SK-N-SH (cell line): ENCODE measurements around the gene PRELID3B. TPM values are rescaled to one million over a fixed set of nuclear protein-coding genes. Genes with fewer than 3 reads are reported as not detected.

Experiments
- CTCF ChIA-PET: fragments of 300-600, 350-600 bp; formaldehyde crosslinking; extraction: SDS; loops from one replicate; lab custom pipeline; 2021; lab: Yijun Ruan, JAX
- POLR2A ChIA-PET: fragments of 350-600 bp; sonication (Branson Sonifier 250); formaldehyde crosslinking; extraction: SDS; loops from one replicate; lab custom pipeline; 2020; ENCODE audit warnings: antibody characterized with exemption, inconsistent platforms; lab: Yijun Ruan, JAX
- DNase-seq: peaks from one replicate; pipeline ENCODE4 v3.0.0; 2012
- H2AFZ ChIP-seq: fragments of 200-600 bp; sonication (generic); 2 replicates; pipeline ENCODE4 v1.8.1; 2016; ENCODE audit warnings: antibody characterized with exemption, mild to moderate bottlenecking, low read depth
- H3F3A ChIP-seq: fragments of 200-600 bp; sonication (generic); replicated peaks from 2 replicates; pipeline ENCODE3; 2016; ENCODE audit warnings: antibody characterized with exemption, mild to moderate bottlenecking; ENCODE audit not compliant: insufficient read depth
- H3K27ac ChIP-seq, 2 experiments: fragments of 200-500 bp in 1 of 2; fragments of 200-600 bp in 1 of 2; sonication (Bioruptor generic) in 1 of 2; sonication (generic), shearing (Covaris generic) in 1 of 2; 2 replicates each; pipeline versions ENCODE4 v1.5.1 to v1.6.1; 2014 to 2016; ENCODE audit warnings: low read depth in 2 of 2, inconsistent platforms in 1 of 2, low read length in 1 of 2, mild to moderate bottlenecking in 1 of 2, mixed read lengths in 1 of 2
- H3K27me3 ChIP-seq: fragments of 200-600 bp; sonication (generic), shearing (Covaris generic); 2 replicates; pipeline ENCODE4 v1.6.1; 2016; ENCODE audit warnings: mixed run types; ENCODE audit not compliant: insufficient read depth
- H3K36me3 ChIP-seq, 2 experiments: fragments of 200-500 bp in 1 of 2; fragments of 200-600 bp in 1 of 2; sonication (Bioruptor generic) in 1 of 2; sonication (generic) in 1 of 2; replicated peaks in 1 of 2; 2 replicates each; pipeline versions ENCODE3 to v1.5.1; 2014 to 2016; ENCODE audit warnings: low read length in 1 of 2, mild to moderate bottlenecking in 1 of 2; ENCODE audit not compliant: insufficient read depth in 2 of 2, control insufficient read depth in 1 of 2
- H3K4me1 ChIP-seq, 2 experiments: fragments of 200-500 bp in 1 of 2; fragments of 200-600 bp in 1 of 2; sonication (Bioruptor generic) in 1 of 2; sonication (generic), shearing (Covaris generic) in 1 of 2; 2 replicates each; pipeline versions ENCODE4 v1.5.1 to v1.6.1; 2014 to 2016; ENCODE audit warnings: low read depth in 1 of 2, low read length in 1 of 2, mixed run types in 1 of 2; ENCODE audit not compliant: insufficient read depth in 2 of 2, control insufficient read depth in 1 of 2
- H3K4me2 ChIP-seq: fragments of 200-600 bp; sonication (generic), shearing (Covaris generic); 2 replicates; pipeline ENCODE4 v1.6.1; 2017; ENCODE audit warnings: mixed run types
- H3K4me3 ChIP-seq, 2 experiments: fragments of 200-500 bp in 1 of 2; fragments of 200-600 bp in 1 of 2; sonication (Bioruptor generic) in 1 of 2; sonication (generic), shearing (Covaris generic) in 1 of 2; 2 replicates each; pipeline versions ENCODE4 v1.5.1 to v1.8.1; 2014 to 2016; ENCODE audit warnings: low read depth in 2 of 2, inconsistent platforms in 1 of 2, low read length in 1 of 2, mild to moderate bottlenecking in 1 of 2, mixed read lengths in 1 of 2, moderate library complexity in 1 of 2
- H3K79me2 ChIP-seq: fragments of 200-600 bp; sonication (generic); 2 replicates; pipeline ENCODE4 v1.8.1; 2017; ENCODE audit warnings: mild to moderate bottlenecking; ENCODE audit not compliant: insufficient read depth
- H3K9ac ChIP-seq: fragments of 200-600 bp; sonication (generic); 2 replicates; pipeline ENCODE4 v1.6.1; 2017; ENCODE audit warnings: mixed run types
- H3K9me2 ChIP-seq: fragments of 200-600 bp; sonication (generic); 2 replicates; pipeline ENCODE4 v1.6.1; 2017; ENCODE audit warnings: mixed run types
- H3K9me3 ChIP-seq: fragments of 200-600 bp; sonication (generic); 2 replicates; pipeline ENCODE4 v1.6.1; 2017; ENCODE audit warnings: mixed run types, mild to moderate bottlenecking, moderate library complexity
- H4K20me1 ChIP-seq: fragments of 200-600 bp; sonication (generic); 2 replicates; pipeline ENCODE4 v1.6.1; 2017; ENCODE audit warnings: mild to moderate bottlenecking, mixed run types; ENCODE audit not compliant: insufficient read depth
- ELF1 ChIP-seq: IDR thresholded peaks from 2 replicates; pipeline ENCODE4 v1.4.0; 2012
- EZH2phosphoT487 ChIP-seq: fragments of 200-600 bp; sonication (generic); IDR thresholded peaks from 2 replicates; pipeline ENCODE4 v1.6.1; 2017; ENCODE audit warnings: low read depth, mixed run types, mild to moderate bottlenecking, antibody characterized with exemption, moderate library complexity, borderline replicate concordance
- FOXJ3 ChIP-seq: sonication (generic); formaldehyde crosslinking; IDR thresholded peaks from 2 replicates; pipeline ENCODE4 v1.5.1; 2020; ENCODE audit warnings: mild to moderate bottlenecking, missing genetic modification reagents
- FOXM1 ChIP-seq: IDR thresholded peaks from 2 replicates; pipeline ENCODE4 v1.4.0; 2012; ENCODE audit warnings: low read depth, mild to moderate bottlenecking
- GABPA ChIP-seq: IDR thresholded peaks from 2 replicates; pipeline ENCODE4 v1.4.0; 2012; ENCODE audit warnings: low read depth, mild to moderate bottlenecking
- GATA2 ChIP-seq: sonication (generic); formaldehyde crosslinking; IDR thresholded peaks from 2 replicates; pipeline ENCODE4 v1.5.0; 2020; ENCODE audit warnings: mild to moderate bottlenecking, missing genetic modification reagents
- MXI1 ChIP-seq: IDR thresholded peaks from 2 replicates; pipeline ENCODE4 v1.6.1; 2012; ENCODE audit warnings: mild to moderate bottlenecking, low read depth, low read length, improper control_type of control experiment
- NFIC ChIP-seq: IDR thresholded peaks from 2 replicates; pipeline ENCODE4 v1.4.0; 2012; ENCODE audit warnings: borderline replicate concordance
- RAD21 ChIP-seq: IDR thresholded peaks from 2 replicates; pipeline ENCODE4 v1.6.1; 2012; ENCODE audit warnings: mild to moderate bottlenecking, low read length
- RCOR1 ChIP-seq: fragments of 150-350 bp; IDR thresholded peaks from 2 replicates; pipeline ENCODE4 v1.6.1; 2017; ENCODE audit warnings: antibody characterized with exemption, low read length
- RFX5 ChIP-seq: IDR thresholded peaks from 2 replicates; pipeline ENCODE4 v1.6.1; 2012; ENCODE audit warnings: mild to moderate bottlenecking, improper control_type of control experiment, low read length
- RXRA ChIP-seq: IDR thresholded peaks from 2 replicates; pipeline ENCODE4 v1.4.0; 2012; ENCODE audit warnings: low read depth, mild to moderate bottlenecking, borderline replicate concordance
- TCF12 ChIP-seq: IDR thresholded peaks from 2 replicates; pipeline ENCODE4 v1.4.0; 2012
- WGBS: methylation state at CpG from one replicate; pipeline ENCODE4 v1.1.6; 2017; ENCODE audit warnings: low lambda C conversion rate; 5-methylcytosine and 5-hydroxymethylcytosine counted together
- polyA plus RNA-seq, 3 experiments: library from polyadenylated mRNA; depleted of rRNA; stranded (reverse); fragments of >200 nt; gene quantifications; 2 replicates each; pipeline ENCODE4 v1.2.3, GENCODE V29; 2012
- TF ChIP-seq, protein P1 (sequence below): fragments of 150-350 bp; IDR thresholded peaks from 2 replicates; pipeline ENCODE4 v1.6.1; 2016; ENCODE audit warnings: mild to moderate bottlenecking, low read depth, low read length
- TF ChIP-seq, protein P2 (sequence below): IDR thresholded peaks from 2 replicates; pipeline ENCODE4; 2012
- TF ChIP-seq, protein P3 (sequence below): IDR thresholded peaks from 2 replicates; pipeline ENCODE4 v1.4.0; 2012; ENCODE audit warnings: low read depth
- TF ChIP-seq, protein P4 (sequence below): fragments of 150-350 bp; IDR thresholded peaks from 2 replicates; pipeline ENCODE4 v1.6.1; 2017; ENCODE audit warnings: antibody characterized with exemption, low read length, low read depth, borderline replicate concordance

Gene PRELID3B
- polyA plus RNA-seq, 1 of the 3 experiments (the other 2 are of a cell fraction) = 20.9 TPM

DNA sequence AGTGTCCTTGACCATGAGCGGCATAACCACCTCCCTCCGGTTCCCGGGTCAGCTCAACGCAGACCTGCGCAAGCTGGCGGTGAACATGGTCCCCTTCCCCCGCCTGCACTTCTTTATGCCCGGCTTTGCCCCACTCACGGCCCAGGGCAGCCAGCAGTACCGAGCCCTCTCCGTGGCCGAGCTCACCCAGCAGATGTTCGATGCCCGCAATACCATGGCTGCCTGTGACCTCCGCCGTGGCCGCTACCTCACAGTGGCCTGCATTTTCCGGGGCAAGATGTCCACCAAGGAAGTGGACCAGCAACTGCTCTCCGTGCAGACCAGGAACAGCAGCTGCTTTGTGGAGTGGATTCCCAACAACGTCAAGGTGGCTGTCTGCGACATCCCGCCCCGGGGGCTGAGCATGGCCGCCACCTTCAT, 18.5 kb downstream of the PRELID3B start:
- peaks cover 37% of the 10 kb centered on the region for H4K20me1 ChIP-seq
- POLR2A ChIA-PET = no interaction called here

DNA sequence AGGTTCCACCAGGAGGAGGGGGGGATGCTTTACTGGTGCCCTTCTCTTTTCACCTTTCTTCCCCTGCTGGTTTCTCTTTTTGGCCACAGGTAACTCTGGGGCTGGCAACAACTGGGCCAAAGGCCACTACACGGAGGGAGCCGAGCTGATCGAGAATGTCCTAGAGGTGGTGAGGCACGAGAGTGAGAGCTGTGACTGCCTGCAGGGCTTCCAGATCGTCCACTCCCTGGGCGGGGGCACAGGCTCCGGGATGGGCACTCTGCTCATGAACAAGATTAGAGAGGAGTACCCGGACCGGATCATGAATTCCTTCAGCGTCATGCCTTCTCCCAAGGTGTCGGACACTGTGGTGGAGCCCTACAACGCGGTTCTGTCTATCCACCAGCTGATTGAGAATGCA, 19.0 kb downstream of the PRELID3B start:
- ChIA-PET CTCF (no interaction called here), POLR2A (no interaction called here)

More for the DNA sequence above, 18.5 kb downstream of the PRELID3B start:
- H3K4me3 ChIP-seq = no peak overlapping the region
- H3K9ac ChIP-seq = no peak overlapping the region
- CTCF ChIA-PET = interaction anchor here (1.0 kb wide), 1 partner anchor 380 kb away, joined by 4 read pairs; no protein-coding TSS in a partner anchor
- peaks cover 14 to 25% of the 10 kb centered on the region in 2 experiments; a peak in 3 of 4 replicates for H3K4me1 ChIP-seq
- no peaks in the 10 kb centered on the region for H3K27me3 ChIP-seq
- H3K4me2 ChIP-seq = no peak overlapping the region
- no peaks in the 10 kb centered on the region for H3K9me2 ChIP-seq
- H3K27ac ChIP-seq = no peak overlapping the region; a peak in 1 of 4 replicates
- DNase-seq = no peak
- H3F3A ChIP-seq = peaks cover 23% of the 10 kb centered on the region
- WGBS = 95% methylated on average over 18 of the region's 24 CpGs
- peaks cover 58% of the 10 kb centered on the region for H3K79me2 ChIP-seq
- peaks cover 41 to 60% of the 10 kb centered on the region in 2 experiments for H3K36me3 ChIP-seq
- TF ChIP-seq, protein P1, sequence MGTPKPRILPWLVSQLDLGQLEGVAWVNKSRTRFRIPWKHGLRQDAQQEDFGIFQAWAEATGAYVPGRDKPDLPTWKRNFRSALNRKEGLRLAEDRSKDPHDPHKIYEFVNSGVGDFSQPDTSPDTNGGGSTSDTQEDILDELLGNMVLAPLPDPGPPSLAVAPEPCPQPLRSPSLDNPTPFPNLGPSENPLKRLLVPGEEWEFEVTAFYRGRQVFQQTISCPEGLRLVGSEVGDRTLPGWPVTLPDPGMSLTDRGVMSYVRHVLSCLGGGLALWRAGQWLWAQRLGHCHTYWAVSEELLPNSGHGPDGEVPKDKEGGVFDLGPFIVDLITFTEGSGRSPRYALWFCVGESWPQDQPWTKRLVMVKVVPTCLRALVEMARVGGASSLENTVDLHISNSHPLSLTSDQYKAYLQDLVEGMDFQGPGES = no peak
- TF ChIP-seq TCF12 = no peak
- no peak for TF ChIP-seq ELF1
- TF ChIP-seq, protein P2, sequence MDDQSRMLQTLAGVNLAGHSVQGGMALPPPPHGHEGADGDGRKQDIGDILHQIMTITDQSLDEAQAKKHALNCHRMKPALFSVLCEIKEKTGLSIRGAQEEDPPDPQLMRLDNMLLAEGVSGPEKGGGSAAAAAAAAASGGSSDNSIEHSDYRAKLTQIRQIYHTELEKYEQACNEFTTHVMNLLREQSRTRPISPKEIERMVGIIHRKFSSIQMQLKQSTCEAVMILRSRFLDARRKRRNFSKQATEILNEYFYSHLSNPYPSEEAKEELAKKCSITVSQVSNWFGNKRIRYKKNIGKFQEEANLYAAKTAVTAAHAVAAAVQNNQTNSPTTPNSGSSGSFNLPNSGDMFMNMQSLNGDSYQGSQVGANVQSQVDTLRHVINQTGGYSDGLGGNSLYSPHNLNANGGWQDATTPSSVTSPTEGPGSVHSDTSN = no peak
- no peak for TF ChIP-seq FOXM1
- no peak for TF ChIP-seq FOXJ3
- TF ChIP-seq RAD21 = no peak
- TF ChIP-seq GATA2 = no peak
- TF ChIP-seq RCOR1 = no peak
- TF ChIP-seq NFIC = no peak
- TF ChIP-seq RXRA = no peak
- TF ChIP-seq, protein P3, sequence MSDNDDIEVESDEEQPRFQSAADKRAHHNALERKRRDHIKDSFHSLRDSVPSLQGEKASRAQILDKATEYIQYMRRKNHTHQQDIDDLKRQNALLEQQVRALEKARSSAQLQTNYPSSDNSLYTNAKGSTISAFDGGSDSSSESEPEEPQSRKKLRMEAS = no peak
- no peak overlapping the region for H2AFZ ChIP-seq
- H3K9me3 ChIP-seq = no peaks in the 10 kb centered on the region

More for the DNA sequence above, 19.0 kb downstream of the PRELID3B start:
- H3K4me1 ChIP-seq = peaks cover 10 to 21% of the 10 kb centered on the region in 2 experiments; a peak in 3 of 4 replicates
- 98% methylated on average over 12 of the region's 13 CpGs for WGBS
- H3K9me3 ChIP-seq = no peaks in the 10 kb centered on the region
- DNase-seq = no peak
- peaks cover 32% of the 10 kb centered on the region for H4K20me1 ChIP-seq
- no peaks in the 10 kb centered on the region for H3K9me2 ChIP-seq
- H3F3A ChIP-seq = peaks cover 22% of the 10 kb centered on the region
- TF ChIP-seq GABPA (no peak), MXI1 (no peak), RFX5 (no peak), EZH2phosphoT487 (no peak)
- TF ChIP-seq, protein P4, sequence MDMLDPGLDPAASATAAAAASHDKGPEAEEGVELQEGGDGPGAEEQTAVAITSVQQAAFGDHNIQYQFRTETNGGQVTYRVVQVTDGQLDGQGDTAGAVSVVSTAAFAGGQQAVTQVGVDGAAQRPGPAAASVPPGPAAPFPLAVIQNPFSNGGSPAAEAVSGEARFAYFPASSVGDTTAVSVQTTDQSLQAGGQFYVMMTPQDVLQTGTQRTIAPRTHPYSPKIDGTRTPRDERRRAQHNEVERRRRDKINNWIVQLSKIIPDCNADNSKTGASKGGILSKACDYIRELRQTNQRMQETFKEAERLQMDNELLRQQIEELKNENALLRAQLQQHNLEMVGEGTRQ = no peak
- TF ChIP-seq, all 33 proteins: peak for 0
- no peaks in the 10 kb centered on the region for H3K27me3 ChIP-seq
- no peak overlapping the region; a peak in 1 of 4 replicates for H3K27ac ChIP-seq
- H3K4me3 ChIP-seq = no peak overlapping the region
- H3K79me2 ChIP-seq = peaks cover 53% of the 10 kb centered on the region
- peaks cover 36 to 55% of the 10 kb centered on the region in 2 experiments for H3K36me3 ChIP-seq
- no peak overlapping the region for H3K4me2 ChIP-seq
- no peak overlapping the region for H2AFZ ChIP-seq
- H3K9ac ChIP-seq = no peak overlapping the region
